Glomerular endothelial cell (primary cell): ENCODE data around the gene HAPSTR1. TPM values are rescaled to one million over a fixed set of nuclear protein-coding genes. Genes with fewer than 3 reads are reported as not detected.

ENCODE experiments used
- total RNA-seq: library from RNA; depleted of rRNA; stranded (reverse); fragments of >200 nt; gene quantifications from 2 replicates; pipeline ENCODE4 v1.2.3, GENCODE V29; 2015

HAPSTR1 gene
- total RNA-seq, 1 donor from 2014 or later: 94.9 TPM

Other genes starting within 250 kb of the HAPSTR1 start
- 71.4 and 77.0 TPM in 2 replicates for gene CARHSP1, start 222.6 kb upstream of the HAPSTR1 start, total RNA-seq
- not detected in 2 replicates for gene LITAFD, start 209.3 kb upstream of the HAPSTR1 start, total RNA-seq
- 58.2 and 96.0 TPM in 2 replicates for gene USP7, start 127.7 kb upstream of the HAPSTR1 start, total RNA-seq